Measurements from ENCODE around the gene PIGQ.

PIGQ gene

DNA sequence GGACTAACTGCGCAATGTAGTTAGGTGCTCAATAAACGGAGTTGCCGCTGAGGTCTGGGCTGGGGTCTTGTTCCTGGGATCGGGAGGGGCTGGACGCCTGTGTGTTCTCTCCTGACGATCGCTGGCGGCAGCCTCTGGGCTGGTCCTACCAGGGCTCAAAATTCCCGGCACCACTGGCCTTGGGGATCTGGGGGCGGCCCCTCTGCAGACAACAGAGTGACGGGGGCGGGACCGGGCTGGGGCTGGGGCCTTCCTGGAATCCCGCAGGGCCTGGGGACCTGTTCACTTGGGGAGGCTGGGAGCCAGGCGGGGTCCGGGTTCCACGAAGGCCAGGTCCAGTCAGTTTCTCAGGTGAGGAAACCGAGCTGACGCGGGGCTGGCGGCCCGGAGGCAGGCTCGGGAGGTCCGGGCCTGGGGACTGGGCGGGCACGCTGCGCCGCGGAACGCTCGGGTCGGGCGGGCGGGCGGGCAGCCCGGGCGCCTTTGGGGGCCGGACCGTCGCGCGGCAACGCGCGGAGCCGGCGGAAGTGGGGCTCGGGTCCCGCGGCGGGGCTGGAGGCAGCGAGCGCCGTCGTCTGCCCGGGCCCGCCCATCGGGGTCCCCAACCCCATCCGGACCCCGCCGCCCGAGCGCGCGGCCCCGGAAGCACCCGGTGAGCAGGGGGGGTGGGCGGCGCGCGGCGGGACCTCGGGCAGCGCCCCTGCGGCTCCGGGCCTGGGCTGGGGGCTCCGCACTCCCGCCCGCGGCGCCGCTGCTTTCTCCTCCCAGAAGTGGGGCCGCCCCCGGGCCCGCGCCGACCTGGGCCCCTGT is at the start of gene PIGQ:
Gene PIGQ (plus strand): TSS at position 524 of the 810 bp plus-strand sequence. CDS start 4,107 bp downstream, outside the sequence.
- peak; percentile 80 for DNase-seq (ENCODE audit: low read depth)
- H3K4me3 ChIP-seq (ENCODE audit: low read length): peak within 1 kb of the TSS; percentile 87
- H3K27me3 ChIP-seq (replicated peaks; ENCODE audit: control insufficient read depth, insufficient read depth, low read length): no peaks in the 10 kb centered on the region
- H3K36me3 ChIP-seq (ENCODE audit: control insufficient read depth, insufficient read depth, low read length, severe bottlenecking): peaks cover 9% of the 10 kb centered on the region
- H3K9me3 ChIP-seq (ENCODE audit: control insufficient read depth, low read length): no peaks in the 10 kb centered on the region
- H3K9ac ChIP-seq (ENCODE audit: low read length): peak within 1 kb of the TSS; percentile 86
- peaks cover 15% of the 10 kb centered on the region for H3K4me1 ChIP-seq (ENCODE audit: control insufficient read depth, insufficient read depth, low read length)

GRCh38 chr16:520847-521246 is 48.9 kb upstream of the PIGQ start:
- H3K4me3 ChIP-seq (ENCODE audit: low read length): no peak overlapping the region
- no peak overlapping the region for H3K9ac ChIP-seq (ENCODE audit: low read length)
- H3K27me3 ChIP-seq (replicated peaks; ENCODE audit: control insufficient read depth, insufficient read depth, low read length): no peaks in the 10 kb centered on the region
- no peak for DNase-seq (ENCODE audit: low read depth)
- no peaks in the 10 kb centered on the region for H3K9me3 ChIP-seq (ENCODE audit: control insufficient read depth, low read length)
- H3K4me1 ChIP-seq (ENCODE audit: control insufficient read depth, insufficient read depth, low read length): peaks cover 14% of the 10 kb centered on the region
- peaks cover 26% of the 10 kb centered on the region for H3K36me3 ChIP-seq (ENCODE audit: control insufficient read depth, insufficient read depth, low read length, severe bottlenecking)

DNA sequence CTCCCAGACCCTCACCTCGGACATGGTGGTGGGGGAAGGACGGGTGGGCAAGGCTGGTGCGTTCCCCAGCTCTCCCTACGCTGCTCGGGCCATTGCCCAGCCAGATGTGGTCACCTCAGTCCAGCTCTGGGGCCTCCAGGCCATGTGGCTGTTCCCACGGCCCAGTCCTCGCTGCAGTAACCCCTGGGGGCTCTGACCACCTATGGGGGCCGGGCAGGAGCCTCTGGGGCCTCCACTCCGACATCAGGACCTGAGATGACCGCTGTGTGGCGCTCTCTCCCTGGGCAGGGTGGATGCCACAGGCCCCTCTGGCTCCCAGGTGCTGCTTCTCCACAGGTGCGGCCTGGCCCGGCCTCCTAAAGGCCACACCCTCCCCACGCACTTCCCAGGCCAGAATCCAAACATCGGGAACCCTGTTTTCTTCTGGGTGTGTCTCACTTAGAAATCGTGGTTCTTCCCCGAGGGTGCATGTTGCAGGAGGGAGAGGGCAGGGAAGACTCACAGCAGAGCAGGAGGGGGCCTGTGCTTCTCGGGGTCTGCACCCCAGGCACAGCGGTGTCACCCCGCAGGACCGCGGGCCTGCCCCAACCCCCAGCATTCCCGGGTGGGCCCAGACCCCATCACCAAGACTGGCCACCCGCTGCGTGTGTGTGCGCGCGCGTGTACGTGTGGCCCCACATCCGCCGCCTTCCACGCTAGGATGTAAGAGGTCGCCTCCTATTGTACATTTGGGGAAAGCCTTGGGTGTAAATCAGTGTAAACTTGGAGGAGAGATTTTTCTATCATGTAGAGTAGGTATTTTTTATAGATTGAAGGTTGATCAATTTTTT is 48.2 kb upstream of the PIGQ start:
- H3K36me3 ChIP-seq (ENCODE audit: control insufficient read depth, insufficient read depth, low read length, severe bottlenecking): peaks cover 20% of the 10 kb centered on the region
- H3K9ac ChIP-seq (ENCODE audit: low read length): no peak overlapping the region
- no peak for DNase-seq (ENCODE audit: low read depth)
- peaks cover 22% of the 10 kb centered on the region for H3K4me1 ChIP-seq (ENCODE audit: control insufficient read depth, insufficient read depth, low read length)
- H3K9me3 ChIP-seq (ENCODE audit: control insufficient read depth, low read length): no peaks in the 10 kb centered on the region
- H3K27me3 ChIP-seq (replicated peaks; ENCODE audit: control insufficient read depth, insufficient read depth, low read length): no peaks in the 10 kb centered on the region
- H3K4me3 ChIP-seq (ENCODE audit: low read length): no peak overlapping the region

- Histone ChIP-seq H3K9ac (ENCODE audit: low read length) (no peak overlapping the region), H3K4me3 (ENCODE audit: low read length) (no peak overlapping the region), H3K4me1 (ENCODE audit: control insufficient read depth, insufficient read depth, low read length) (peaks cover 24% of the 10 kb centered on the region), H3K9me3 (ENCODE audit: control insufficient read depth, low read length) (no peaks in the 10 kb centered on the region), H3K36me3 (ENCODE audit: control insufficient read depth, insufficient read depth, low read length, severe bottlenecking) (peaks cover 20% of the 10 kb centered on the region), H3K27me3 (replicated peaks; ENCODE audit: control insufficient read depth, insufficient read depth, low read length) (no peaks in the 10 kb centered on the region)
- DNase-seq (ENCODE audit: low read depth): no peak
These were observed 47.3 kb upstream of the PIGQ start for GRCh38 chr16:522320-523096.

DNA sequence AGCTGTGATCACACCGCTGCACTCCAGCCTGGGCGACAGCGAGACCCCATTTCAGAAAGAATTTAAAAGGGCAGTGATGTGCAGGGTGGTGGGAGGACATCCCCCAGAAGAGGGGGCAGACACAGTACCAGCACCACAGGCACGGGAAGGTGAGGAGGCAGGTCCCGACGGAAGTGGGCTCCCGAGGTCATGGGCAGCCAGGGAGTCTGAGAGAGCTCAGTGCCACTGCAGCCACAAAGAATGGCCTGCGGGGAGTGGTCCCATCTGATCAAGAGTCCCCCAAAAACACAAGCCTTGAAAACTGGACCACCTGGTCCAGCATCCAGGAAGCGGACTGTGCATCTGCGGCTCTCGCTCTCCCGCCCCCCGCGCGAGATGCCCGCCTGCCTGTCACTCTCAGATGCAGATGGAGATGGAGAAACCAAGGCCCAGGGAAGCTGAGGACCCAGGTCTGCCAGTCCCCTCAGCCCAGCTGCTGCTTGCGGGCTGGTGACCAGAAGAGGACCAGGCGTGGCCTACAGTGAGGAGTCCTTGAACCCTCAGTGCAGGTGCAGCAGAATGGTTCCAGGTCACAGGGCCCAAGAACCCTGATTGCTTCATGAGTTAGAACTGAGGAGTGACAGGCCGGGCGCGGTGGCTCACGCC is 46.5 kb upstream of the PIGQ start:
- Histone ChIP-seq H3K36me3 (ENCODE audit: control insufficient read depth, insufficient read depth, low read length, severe bottlenecking) (peaks cover 20% of the 10 kb centered on the region), H3K4me1 (ENCODE audit: control insufficient read depth, insufficient read depth, low read length) (peaks cover 24% of the 10 kb centered on the region), H3K4me3 (ENCODE audit: low read length) (no peak overlapping the region), H3K9me3 (ENCODE audit: control insufficient read depth, low read length) (no peaks in the 10 kb centered on the region), H3K27me3 (replicated peaks; ENCODE audit: control insufficient read depth, insufficient read depth, low read length) (no peaks in the 10 kb centered on the region), H3K9ac (ENCODE audit: low read length) (no peak overlapping the region)
- DNase-seq (ENCODE audit: low read depth): no peak

- H3K27me3 ChIP-seq (replicated peaks; ENCODE audit: control insufficient read depth, insufficient read depth, low read length): no peaks in the 10 kb centered on the region
- peaks cover 30% of the 10 kb centered on the region for H3K4me1 ChIP-seq (ENCODE audit: control insufficient read depth, insufficient read depth, low read length)
- H3K9me3 ChIP-seq (ENCODE audit: control insufficient read depth, low read length): no peaks in the 10 kb centered on the region
- peak overlapping the region; percentile 34 for H3K9ac ChIP-seq (ENCODE audit: low read length)
- no peak for DNase-seq (ENCODE audit: low read depth)
- peaks cover 16% of the 10 kb centered on the region for H3K36me3 ChIP-seq (ENCODE audit: control insufficient read depth, insufficient read depth, low read length, severe bottlenecking)
- no peak overlapping the region for H3K4me3 ChIP-seq (ENCODE audit: low read length)
These were observed 45.3 kb upstream of the PIGQ start for GRCh38 chr16:524274-525040.

- Histone ChIP-seq H3K4me3 (ENCODE audit: low read length) (peak overlapping the region; percentile 94), H3K36me3 (ENCODE audit: control insufficient read depth, insufficient read depth, low read length, severe bottlenecking) (peaks cover 9% of the 10 kb centered on the region), H3K9ac (ENCODE audit: low read length) (peak overlapping the region; percentile 98)
These were observed 44.6 kb upstream of the PIGQ start for GRCh38 chr16:525123-525519.

DNA sequence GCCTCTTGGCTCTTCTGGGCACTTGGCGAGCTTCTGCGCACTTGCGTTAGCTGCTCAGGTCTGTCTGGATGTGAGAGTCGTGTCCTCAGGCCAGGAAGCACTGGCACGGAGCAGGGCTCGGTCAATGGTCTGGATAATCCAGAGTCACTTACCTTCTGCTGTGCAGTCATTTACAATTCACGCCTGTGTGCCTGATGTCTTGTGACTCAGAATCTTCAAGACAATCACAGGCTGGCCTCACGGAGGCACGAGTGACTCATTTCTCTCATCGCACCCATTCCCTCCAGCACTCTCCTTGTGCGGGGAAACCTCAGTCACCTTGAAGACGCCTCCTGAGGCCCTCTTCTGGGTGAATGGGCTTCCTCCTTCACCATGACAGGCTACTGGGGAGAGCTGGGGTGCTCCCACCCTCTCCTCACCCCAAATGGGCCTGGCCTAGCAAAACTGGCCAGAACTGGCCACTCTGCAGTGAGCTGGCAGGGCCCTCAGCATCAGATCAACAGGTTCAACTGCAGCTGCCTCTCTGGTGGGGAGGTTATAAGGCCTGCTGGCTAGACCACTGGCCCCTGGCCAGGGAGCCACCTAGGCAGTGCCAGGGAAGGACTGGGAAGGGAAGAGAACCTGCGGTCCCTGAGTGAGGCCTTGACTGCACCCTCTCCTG is 44.1 kb upstream of the PIGQ start:
- peaks cover 41% of the 10 kb centered on the region for H3K4me1 ChIP-seq (ENCODE audit: control insufficient read depth, insufficient read depth, low read length)
- peak overlapping the region; percentile 98 for H3K9ac ChIP-seq (ENCODE audit: low read length)
- H3K9me3 ChIP-seq (ENCODE audit: control insufficient read depth, low read length): no peaks in the 10 kb centered on the region
- H3K36me3 ChIP-seq (ENCODE audit: control insufficient read depth, insufficient read depth, low read length, severe bottlenecking): peaks cover 4% of the 10 kb centered on the region
- H3K27me3 ChIP-seq (replicated peaks; ENCODE audit: control insufficient read depth, insufficient read depth, low read length): no peaks in the 10 kb centered on the region
- DNase-seq (ENCODE audit: low read depth): peak; percentile 83
- H3K4me3 ChIP-seq (ENCODE audit: low read length): peak overlapping the region; percentile 94

More at GRCh38 chr16:525123-525519, 44.6 kb upstream of the PIGQ start:
- Histone ChIP-seq H3K4me1 (ENCODE audit: control insufficient read depth, insufficient read depth, low read length) (peaks cover 36% of the 10 kb centered on the region), H3K9me3 (ENCODE audit: control insufficient read depth, low read length) (no peaks in the 10 kb centered on the region), H3K27me3 (replicated peaks; ENCODE audit: control insufficient read depth, insufficient read depth, low read length) (no peaks in the 10 kb centered on the region)
- DNase-seq (ENCODE audit: low read depth): no peak

DNA sequence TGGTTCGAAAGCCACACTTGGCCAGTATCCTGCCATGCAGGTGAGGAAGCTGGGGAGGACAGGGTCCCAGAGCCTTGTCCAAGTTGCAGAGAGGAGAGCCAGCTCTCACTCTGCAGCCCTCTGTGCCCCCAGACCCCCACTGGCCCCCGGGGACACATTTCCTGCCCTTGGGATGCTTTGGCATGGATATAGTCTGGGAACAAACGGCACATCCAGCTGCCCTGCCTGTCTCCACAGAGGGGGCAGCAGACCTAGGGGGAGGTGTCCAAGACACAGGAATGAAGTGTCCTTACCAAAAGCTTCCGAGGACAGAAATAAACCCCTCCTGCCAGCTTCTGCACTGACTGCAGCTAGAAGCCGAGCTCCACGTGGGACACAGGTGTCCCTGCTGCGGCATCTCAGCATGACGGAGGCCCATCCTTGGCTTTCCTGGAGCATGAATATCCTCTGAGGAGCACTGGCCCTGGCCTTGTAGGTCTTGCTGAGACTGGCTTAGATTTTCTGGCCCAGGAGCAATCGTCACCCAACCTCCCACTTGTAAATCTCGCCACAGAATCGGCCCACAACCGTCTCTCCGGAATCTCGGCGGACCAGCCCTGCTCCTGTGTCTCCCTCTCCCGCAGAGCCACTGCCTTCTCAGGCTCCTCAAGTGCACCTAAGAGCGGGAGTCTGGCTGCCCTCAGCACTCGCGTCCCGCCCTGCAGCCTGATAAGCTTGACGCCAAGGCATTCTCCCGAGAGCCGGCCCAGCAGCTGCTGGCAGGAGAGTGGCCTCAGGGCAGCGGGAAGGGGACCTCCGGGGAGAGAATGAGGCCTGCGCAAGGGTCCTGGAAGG is 43.4 kb upstream of the PIGQ start:
- H3K9me3 ChIP-seq (ENCODE audit: control insufficient read depth, low read length): no peaks in the 10 kb centered on the region
- H3K36me3 ChIP-seq (ENCODE audit: control insufficient read depth, insufficient read depth, low read length, severe bottlenecking): no peaks in the 10 kb centered on the region
- peak overlapping the region; percentile 98 for H3K9ac ChIP-seq (ENCODE audit: low read length)
- H3K4me1 ChIP-seq (ENCODE audit: control insufficient read depth, insufficient read depth, low read length): peaks cover 41% of the 10 kb centered on the region
- H3K4me3 ChIP-seq (ENCODE audit: low read length): peak overlapping the region; percentile 94
- peak; percentile 76 for DNase-seq (ENCODE audit: low read depth)
- H3K27me3 ChIP-seq (replicated peaks; ENCODE audit: control insufficient read depth, insufficient read depth, low read length): no peaks in the 10 kb centered on the region
